Stimulated activated CD8-positive, alpha-beta memory T cell treated with anti-CD3 and anti-CD28 coated beads, Interleukin-15, amount 100 ng/mL, for 1 hour (primary cell): Measurements from ENCODE around the gene AMN.
"Not testable (repeated sequence)": the region's sequence is repeated elsewhere in the genome, so short reads cannot be mapped to it uniquely, and the experiment has no call there.

ENCODE experiments used
- DNase-seq: peaks from one replicate; pipeline ENCODE4 v3.0.0-alpha.2; 2020; ENCODE audit warnings: low read depth

AMN gene

DNA sequence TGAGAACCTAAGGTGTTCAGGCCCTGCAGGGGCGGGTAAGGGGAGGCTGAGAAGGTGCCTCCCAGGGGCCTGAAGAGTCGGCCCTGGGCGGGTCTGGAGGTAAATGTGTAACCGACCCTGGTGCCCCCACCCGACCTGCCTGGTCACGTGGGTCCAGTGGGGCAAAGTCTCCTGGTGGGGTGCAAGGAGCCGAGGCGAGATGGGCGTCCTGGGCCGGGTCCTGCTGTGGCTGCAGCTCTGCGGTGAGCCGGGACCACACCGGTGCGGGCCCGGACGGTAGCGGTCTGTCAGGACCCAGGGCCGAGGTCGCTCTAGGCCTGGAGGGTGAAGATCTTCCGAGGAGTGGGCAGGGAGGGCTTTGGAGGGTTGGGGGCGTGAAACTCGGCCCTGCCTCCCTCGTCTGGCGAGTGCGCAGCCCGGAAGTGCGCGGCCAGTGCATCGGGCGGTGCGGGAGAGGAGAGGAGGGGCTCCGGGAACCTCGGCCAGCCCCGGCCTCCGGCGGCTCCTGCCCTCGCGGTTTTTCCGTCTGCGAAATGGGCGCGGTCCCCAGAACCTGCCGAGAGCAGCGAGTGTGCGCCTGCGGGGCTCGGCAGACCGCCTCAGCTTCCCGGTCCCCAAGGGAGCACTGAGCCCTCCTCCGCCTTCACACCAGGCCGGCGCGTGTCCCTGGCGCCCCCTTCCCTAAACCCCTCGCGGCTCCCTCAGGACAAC, at the start of gene AMN:
Gene AMN (plus strand): TSS at position 174 of the 711 bp plus-strand sequence. CDS start 26 bp downstream, at position 200.
- no peak for DNase-seq

DNA sequence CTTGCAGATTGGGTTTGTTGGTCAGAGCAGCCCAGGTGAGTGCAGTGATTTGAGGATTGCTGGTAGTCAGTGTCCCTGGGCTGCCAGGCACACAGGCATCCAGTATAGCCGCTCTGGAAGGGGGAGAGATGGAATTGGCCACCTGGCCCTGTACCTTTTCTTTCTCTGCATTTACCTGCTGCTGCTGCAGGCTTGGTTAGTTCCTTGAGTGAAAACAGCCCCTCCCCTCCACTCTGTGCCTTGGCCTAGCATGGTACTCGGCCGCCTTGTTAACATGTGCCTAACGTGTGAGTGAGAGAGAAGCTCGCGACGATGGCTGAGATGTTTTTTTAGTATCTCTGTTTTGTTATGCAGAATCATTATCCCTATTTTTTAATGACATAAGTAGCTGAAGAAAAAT, 49.3 kb upstream of the AMN start:
- DNase-seq, result no peak

DNA sequence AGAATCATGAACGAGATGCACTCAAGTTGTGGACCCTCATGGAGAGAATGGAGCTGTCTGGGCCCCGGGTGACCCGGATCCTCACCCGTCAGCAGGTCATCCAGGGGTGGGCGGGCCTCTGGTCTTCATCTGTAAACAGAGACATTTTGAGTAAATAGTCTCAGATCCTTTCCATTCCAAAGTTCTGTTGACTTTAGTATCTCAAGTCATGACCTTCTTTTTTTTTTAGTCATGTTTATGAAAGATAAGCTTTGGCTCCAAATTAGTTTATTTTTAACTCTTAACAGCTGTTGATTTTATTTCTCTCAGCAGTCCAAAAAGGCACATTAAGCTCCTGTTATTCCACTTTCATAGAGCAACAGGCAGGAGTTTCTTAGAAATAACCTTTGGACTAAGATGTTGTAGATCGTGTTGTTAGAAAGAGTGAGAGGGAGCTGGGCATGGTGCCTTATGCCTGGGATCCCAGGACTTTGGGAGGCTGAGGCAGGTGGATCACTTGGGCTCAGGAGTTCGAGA, 48.9 kb upstream of the AMN start:
- DNase-seq, result no peak

DNA sequence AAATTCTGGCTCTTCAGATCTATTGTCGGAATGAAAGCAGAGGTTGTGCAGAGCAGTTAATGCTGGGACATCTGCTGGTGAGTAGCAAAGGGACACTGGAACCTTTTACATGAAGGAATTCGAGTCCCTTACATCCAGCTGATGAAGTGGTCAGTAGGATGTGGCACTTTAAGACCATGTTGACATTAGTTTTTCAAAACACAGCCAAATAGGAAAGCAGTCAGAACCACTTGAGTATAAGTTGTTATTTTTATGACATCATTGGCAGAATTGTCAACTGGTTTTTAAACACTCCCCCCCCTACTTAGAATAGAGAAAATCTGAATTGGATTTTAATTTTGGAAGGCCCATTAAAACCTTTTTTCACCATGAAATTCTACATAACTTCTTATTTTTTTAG, 46.8 kb upstream of the AMN start:
- DNase-seq, result no peak

DNA sequence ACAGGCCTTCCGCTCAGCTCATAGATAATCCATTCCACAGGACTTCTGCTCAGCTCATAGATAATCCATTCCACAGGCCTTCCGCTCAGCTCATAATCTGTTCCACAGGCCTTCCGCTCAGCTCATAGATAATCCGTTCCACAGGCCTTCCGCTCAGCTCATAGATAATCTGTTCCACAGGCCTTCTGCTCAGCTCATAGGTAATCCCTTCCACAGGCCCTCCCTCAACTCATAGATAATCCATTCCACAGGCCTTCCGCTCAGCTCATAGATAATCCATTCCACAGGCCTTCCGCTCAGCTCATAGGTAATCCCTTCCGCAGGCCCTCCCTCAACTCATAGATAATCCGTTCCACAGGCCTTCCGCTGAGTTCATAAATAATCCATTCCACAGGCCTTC, 45.0 kb upstream of the AMN start:
- DNase-seq, result not testable (repeated sequence)

DNA sequence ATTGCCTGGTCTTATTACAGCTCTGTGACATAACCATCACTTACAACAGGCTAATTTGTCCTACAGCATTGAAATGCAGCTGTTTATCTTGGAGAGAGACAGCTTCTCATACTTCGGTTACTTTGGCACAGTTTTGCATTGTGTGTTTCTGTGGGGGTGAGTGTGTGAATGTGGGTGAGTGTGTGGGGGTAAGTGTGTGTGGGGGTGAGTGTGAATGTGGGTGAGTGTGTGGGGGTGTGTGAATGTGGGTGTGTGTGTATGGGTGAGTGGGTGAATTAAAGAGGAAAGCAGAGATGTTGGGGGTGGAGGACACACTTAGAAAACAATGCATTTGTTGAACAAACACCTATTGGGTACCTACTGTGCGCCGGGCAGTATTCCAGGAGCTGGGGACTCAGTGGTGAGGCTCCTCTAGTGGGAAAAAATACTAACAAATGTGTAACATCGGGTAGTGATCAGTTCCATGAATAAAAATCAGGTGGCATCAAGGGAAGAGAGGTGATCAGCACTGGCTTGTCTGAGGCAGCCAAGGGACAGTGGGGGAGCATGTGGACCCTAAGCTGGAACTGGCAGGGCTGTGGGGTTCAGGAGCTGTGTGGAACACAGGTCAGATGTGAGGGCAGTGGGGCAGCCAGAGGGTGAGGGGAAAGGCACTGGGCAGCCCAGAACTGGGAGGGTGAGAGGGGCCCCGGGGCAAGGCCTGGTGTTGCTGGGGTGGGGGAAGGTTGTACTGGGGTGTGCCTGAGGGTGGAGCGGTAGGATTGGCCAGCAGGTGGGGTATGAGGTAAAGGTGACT, 44.1 kb upstream of the AMN start:
- no peak for DNase-seq

DNA sequence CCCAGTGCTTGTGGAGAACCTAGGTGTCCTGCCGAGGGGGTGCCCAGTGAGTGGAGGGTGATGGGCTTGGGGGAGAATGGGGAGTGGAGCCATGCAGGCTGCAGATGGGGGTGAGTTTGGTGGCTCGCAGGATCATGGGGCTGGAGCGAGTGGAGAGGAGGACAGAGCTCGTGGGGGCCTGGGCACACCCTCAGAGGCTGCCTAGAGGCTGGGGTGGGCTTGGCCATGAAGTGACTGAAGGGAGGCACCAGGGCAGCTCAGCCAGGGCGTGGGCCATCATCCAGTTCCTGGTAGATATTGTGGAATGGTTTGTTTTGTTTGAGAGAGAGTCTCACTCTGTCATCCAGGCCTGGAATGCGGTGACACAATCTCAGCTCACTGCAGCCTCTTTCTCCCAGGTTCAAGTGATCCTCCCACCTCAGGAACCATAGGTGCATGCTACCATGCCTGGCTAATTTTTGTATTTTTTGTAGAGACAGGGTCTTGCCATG, 43.4 kb upstream of the AMN start:
- no peak for DNase-seq

DNA sequence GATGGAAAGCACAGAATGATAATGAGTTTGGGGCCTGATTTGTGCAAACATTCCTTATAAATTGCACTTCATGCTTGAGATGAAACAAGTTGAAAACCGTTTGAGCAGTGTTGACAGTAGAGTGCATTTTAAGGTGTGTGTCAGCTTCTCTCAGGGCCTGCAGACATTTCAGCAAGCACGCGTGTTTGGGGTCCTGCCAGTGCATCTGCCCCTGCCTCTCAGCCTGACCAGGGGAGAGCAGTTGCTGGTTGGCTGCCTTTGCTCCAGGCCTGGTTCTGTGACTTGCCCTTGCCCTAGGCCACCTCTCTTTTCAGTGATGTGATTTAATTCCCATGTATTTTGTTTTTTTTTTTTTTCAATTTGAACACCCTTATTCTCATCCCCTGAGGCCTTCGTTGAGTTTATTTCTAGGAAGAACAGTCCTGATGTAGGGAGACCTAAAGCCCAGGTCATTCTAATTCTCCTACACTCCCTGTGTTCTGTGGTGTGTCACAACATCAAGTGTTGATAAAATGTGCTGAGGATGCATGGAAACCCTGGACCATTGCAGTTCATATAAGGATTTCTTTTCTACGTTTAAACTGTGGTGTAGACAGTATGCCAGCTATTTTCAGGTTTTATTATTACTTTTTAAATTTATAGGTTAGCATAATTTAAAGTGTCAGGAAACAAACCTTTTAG, 40.1 kb upstream of the AMN start:
- DNase-seq, result no peak

DNA sequence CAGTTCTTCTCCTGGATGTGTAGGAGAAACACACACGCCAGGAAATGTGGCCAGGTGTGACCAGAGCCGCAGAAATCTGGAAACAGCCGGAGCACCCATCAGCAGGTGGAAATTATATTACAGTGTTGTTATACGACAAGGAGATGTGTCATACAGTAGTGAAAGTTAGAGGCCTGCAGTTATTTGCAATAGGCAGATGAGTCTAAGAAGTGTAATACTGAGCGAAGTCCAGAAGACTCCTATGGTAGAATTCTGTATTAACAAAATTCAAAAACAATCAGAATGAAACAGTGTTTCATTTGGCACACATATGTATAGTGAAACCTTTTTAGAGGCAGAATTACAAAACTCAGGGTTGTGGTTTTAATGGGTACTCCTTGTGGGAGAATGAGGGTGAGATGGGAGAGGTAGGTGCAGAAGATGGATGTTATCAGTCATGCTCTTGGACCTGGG, 39.3 kb upstream of the AMN start:
- no peak for DNase-seq

DNA sequence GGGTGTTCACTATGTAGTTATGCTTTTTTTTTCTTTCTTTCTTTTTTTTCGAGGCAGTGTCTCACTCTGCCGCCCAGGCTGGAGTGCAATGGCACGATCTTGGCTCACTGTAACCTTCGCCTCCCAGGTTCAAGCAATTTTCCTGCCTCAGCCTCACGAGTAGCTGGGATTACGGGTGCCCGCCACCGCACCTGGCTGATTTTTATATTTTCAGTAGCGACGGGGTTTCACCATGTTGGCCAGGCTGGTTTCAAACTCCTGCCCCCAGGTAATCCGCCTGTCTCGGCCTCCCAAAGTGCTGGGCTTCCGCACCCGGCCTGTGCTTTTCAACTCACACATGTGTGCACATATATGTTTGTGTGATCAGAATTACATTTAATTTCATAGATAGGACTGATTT, 38.9 kb upstream of the AMN start:
- no peak for DNase-seq

DNA sequence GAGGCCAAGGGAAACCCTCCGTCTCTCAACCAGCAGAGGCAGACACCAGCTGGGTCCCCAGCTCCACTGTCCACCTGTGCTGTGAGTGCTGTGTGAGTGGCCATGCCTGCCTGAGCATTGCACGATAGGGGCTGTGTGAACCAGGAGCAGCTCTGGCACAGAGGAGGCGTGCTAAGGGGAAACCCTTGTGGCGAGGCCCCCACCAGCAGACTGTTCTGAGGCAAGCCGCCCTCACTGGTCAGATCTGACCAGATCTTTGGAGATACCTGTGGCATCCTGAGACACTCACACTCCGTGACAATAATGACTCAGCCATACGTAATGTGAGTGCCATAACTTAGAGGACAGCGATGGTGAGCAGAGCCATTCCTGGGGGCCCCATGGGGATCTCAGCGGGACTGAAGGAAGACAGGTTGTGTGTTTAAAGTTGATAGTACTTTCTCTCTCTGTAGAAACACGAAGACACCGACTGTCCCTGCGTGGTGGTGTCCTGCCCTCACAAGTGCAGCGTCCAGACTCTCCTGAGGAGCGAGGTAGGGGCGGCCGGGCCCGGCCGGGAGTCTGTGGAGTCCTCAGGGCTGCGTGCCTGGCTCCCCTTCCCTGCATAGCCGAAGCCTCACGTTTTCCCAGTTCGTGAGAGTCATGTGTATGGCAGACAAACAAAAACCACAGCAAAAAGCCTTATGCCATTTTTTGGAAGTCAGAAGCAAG, 36.6 kb upstream of the AMN start:
- no peak for DNase-seq

DNA sequence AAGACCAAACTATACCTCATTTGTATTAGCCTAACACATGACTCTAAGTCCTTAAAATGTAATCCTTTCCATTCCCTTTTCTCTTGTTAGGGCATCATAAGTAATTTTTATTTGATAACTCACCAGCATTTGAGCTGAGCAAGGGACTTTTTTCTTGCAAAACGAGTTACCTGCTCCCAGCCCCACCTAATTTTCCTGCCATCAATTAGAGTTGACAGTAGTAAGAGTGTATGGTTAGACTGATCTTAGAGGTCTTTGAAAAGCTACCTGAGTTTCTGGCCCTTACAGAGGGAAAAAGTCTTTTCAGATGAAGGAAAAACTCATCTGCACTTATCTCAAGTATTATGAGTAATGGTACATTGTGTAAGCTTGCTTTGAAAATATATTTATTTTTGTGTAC, 33.7 kb upstream of the AMN start:
- DNase-seq, result no peak

DNA sequence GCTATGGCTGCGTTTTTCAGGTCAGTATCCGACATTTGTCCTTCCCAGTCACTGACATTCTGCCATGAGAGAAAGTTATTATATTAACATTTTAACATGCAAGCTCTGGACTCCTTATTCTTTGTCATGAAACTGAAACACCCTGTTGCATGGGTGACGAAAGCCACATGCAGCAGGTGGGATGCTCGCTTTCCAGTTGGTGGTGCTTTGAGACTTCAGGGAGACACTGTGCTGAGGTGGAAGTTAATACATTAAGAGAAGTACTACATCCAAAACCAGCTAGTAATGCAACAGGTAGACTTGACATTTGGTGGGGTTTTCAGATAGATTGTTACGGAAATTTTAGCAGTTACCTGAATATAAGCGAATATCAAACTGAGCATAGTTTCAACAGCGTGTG, 32.8 kb upstream of the AMN start:
- DNase-seq, result no peak

DNA sequence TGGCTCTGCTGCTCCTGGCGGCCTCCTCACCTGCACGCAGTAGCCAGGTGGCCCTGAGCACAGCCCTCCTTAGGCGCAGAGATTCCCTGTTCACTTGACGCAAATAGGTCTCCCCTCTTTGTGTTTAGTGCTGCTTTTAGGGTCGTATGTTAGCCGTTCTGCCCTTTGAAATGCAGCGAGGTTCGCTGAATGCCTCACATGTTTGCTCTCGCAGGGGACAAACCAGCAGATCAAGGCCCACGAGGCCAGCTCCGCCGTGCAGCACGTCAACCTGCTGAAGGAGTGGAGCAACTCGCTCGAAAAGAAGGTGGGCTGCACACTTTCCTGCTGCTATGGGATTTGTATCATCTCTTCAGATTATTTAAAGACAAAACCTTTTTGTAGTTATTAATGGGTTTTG, 31.4 kb upstream of the AMN start:
- DNase-seq, result no peak

DNA sequence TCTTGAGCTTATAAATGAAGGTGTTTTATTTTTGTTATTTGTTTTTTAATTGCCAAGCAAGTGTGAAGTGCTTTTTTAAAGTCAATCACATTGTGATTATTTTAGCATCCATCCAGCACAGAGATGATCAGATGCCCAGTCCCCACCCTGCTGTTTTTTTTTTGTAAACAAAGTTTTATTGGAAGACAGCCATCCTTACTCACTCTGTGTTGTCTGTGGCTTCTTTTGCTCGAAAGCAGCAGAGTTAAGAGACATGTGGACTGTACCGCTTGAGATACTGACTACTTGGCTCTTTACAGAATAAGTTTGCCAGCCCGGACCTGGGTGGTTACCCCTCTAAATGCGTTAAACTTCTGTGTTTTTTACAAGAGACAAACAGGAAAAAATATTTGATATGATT, 30.9 kb upstream of the AMN start:
- no peak for DNase-seq

DNA sequence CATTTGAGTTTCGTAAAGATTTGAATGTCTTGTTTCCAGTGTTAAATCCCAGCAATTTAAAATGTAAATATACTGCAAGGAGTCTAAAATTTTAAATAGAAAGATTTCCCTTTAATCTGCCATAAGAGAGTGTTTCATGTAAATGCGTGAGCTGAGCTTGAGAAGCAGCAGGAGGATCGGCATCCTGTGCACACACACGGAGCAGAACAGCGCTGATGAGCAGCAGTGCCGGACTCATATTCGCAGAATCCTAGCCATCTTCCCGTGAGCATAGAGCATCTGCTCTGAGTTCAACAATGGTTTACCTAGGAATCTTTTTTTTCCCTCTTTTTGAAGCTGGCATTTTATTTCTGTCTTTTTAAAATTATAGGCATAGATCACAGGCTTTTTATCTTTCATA, 29.8 kb upstream of the AMN start:
- DNase-seq, result no peak

DNA sequence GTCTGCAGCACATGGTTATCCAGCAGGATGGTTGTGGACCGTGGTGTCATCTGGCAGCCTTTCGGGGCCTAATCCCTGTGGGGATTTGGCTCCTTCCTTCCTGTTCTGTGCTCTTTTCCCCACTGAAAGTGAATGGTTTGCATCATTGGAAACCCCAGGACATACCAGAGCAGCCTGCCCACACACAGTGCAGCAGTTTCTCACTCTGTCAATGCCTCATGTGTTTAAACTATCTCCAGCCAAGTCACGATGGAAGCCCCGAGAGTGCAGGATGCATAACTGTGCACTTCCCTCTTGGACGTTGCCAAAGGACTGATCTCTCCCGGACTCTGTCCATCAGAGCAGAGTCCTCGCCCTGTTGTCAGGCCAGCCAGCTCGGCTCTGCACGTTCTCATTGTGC, 29.0 kb upstream of the AMN start:
- no peak for DNase-seq

DNA sequence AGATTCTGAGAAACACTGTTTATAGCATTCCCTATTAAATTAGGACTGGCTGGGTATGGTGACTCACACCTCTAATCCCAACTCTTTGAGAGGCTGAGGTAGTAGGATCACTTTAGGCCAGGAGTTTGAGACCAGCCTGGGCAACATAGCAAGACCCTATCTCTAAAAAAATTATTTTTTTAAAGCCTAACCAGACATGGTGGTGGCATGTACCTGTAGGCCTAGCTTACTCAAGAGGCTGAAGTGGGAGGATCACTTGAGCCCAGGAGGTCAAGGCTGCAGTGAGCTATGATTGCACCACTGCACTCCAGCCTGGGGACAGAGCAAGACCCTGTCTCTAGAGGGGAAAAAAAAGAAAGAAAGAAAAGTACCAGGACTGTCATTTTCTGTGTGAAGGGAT, 25.7 kb upstream of the AMN start:
- not testable (repeated sequence) for DNase-seq

DNA sequence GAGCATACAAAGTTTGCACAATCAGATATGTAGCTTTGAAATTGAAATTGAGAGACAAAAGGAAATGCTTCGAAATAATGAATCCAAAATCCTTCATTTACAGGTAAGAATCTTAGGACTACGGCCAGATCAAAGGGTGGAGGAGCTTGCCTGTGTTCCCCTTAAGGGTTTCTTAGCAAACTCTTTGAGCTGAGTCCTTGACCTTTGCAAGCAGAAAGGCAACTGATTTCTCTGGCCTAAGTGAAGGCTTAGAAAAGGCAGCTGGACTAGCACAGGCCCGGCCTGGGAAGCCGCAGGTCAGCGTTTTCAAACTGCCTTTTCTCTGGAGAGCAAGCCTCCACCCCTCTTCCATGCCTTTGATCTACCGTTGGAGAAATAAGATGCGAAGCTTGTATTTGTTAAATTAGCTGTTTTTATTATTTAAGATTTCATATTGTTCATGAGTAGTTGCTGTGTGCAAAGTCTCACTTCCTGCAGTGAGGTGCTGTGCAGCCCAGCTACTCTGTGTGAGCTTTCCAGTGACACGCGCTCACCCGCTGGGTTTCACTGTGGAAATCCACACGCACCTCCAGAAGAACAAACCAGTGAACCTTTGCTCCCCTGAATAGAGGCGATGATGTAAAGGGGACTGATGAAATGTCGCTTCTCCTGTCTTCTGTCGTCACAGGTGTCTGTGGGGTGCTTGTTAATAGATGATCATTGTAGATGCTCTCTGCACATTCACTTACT, 25.0 kb upstream of the AMN start:
- DNase-seq, result no peak

DNA sequence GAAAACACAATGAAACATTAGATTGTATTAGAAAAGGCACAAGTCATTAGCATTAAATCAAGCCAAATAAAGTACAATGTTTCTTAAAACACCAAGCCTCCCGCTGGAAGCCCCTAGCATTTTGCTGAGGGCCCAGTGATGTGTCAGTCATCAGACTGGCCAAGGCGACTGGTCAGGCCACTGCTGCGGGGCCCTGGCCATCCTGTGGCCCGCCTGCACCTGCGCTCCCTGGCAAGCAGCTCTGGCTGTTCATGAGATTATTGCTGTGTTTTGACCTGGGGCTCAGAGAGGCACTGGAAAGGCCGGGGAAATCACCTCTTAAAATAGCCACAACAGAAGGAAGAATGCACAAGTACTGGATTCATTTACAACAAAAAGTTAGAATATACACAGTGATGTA, 24.2 kb upstream of the AMN start:
- DNase-seq, result no peak

DNA sequence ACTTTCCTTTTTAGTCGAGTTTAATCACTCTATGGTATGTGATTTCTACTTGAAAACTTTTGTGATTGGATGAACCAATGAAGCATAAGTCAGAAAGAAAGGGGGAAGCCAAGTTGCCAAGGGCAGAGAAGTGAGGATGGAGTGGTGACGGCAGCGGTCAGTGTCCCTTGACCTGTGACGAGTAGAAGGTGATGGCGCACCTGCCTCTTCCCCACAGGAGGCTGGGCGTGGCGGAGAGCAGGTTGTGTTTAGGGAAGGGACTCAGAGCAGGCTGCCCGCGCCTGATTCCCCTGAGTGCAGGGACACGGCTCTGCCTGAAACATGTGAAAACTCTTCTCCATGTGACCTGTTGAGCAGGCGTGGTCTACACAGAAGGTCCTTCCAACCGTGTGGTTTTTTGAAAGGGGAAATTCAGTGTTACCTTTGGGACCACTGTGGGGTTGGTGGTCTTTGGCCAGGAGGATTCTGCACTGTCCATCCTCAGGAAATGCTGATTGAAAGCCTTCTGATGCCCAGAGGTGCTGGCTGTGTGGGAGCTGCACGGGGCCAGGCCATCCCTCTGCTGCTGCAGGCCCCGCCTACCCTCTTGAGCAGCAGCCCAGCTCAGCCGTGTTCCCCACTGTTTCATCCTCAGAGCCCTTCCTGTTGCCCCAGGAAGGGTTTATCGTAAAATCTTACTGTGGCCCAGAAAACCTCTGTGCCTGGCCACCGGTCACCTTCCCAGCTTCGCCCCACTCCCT, 23.5 kb upstream of the AMN start:
- no peak for DNase-seq
